Mucosa of rectum (tissue), 2 donors: ENCODE measurements around the gene EEFSEC.

Experiments used
- H3K27ac ChIP-seq, 2 donors: one replicate each; pipeline ENCODE4 v1.7.0; 2013; ENCODE audit warnings: inconsistent platforms in 2 of 2, low read depth in 2 of 2, low read length in 2 of 2
- H3K27me3 ChIP-seq, 2 donors: one replicate each; pipeline ENCODE4 v1.7.0; 2013; ENCODE audit warnings: low read length in 2 of 2; ENCODE audit not compliant: control insufficient read depth in 2 of 2, insufficient read depth in 2 of 2
- H3K36me3 ChIP-seq, 2 donors: one replicate each; pipeline ENCODE4 v1.7.0; 2013; ENCODE audit warnings: low read length in 2 of 2; ENCODE audit not compliant: control insufficient read depth in 2 of 2, insufficient read depth in 2 of 2
- H3K4me1 ChIP-seq, 2 donors: one replicate each; pipeline ENCODE4 v1.7.0; 2013; ENCODE audit warnings: low read length in 2 of 2, mild to moderate bottlenecking in 1 of 2; ENCODE audit not compliant: control insufficient read depth in 2 of 2, insufficient read depth in 2 of 2
- H3K4me3 ChIP-seq, 2 donors: one replicate each; pipeline ENCODE4 v1.7.0; 2013; ENCODE audit warnings: low read length in 2 of 2
- H3K9ac ChIP-seq, 2 donors: one replicate each; pipeline ENCODE4 v1.7.0; 2013; ENCODE audit warnings: low read length in 2 of 2, low read depth in 1 of 2, mild to moderate bottlenecking in 1 of 2
- H3K9me3 ChIP-seq, 2 donors: one replicate each; pipeline ENCODE4 v1.7.0; 2013; ENCODE audit warnings: low read length in 2 of 2; ENCODE audit not compliant: control insufficient read depth in 2 of 2
- donor health status: healthy.
- donor health status: Normal muscosa, but diverticular disease.

The EEFSEC gene

GRCh38 chr3:128374746-128375445, 221.6 kb downstream of the EEFSEC start:
- Histone ChIP-seq H3K4me3 (no peak overlapping the region), H3K9me3 (no peaks in the 10 kb centered on the region), H3K27ac (no peak overlapping the region), H3K4me1 (no peaks in the 10 kb centered on the region), H3K27me3 (no peaks in the 10 kb centered on the region), H3K36me3 (no peaks in the 10 kb centered on the region), H3K9ac (no peak overlapping the region)

GRCh38 chr3:128376516-128376915, 223.2 kb downstream of the EEFSEC start:
- Histone ChIP-seq H3K4me3 (no peak overlapping the region), H3K9me3 (no peaks in the 10 kb centered on the region), H3K27me3 (no peaks in the 10 kb centered on the region), H3K9ac (no peak overlapping the region), H3K36me3 (no peaks in the 10 kb centered on the region), H3K4me1 (peaks cover 0 to 2% of the 10 kb centered on the region in 2 donors), H3K27ac (no peak overlapping the region)

DNA sequence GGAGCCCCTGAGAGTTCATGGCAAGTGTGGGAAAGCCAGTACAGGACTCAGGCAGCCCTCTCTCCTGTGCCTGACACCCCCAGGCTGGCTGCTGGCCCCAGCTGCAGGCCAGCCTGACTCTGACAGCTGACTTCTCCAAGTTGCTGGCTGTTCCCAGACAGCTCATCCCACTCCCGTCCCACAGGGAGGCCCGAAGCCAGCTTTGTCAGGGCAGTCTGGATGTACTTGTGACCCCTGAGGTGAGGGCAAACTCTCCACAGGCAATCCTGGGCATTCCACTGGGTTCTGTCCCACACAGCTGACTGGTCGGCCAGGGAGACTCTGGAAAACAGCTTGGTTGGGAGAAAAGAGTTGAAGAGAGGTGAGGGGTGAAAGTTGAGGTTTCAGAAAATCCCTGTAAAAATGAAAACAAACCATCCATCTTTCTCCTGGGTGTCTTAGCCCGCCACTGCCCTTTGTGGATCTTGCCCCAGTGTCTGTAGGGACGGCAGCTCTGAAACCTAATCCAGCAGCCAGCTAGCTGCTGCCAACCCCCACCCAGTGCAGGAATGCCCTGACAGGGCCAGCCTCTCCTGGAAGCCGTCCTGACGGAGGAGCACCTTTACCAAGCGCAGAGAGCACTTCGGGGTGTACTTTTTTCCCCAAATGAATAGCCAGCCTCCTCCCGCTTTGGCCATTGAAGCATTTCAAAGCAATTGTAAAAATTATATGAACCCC, 225.5 kb downstream of the EEFSEC start:
- no peaks in the 10 kb centered on the region for H3K9me3 ChIP-seq
- H3K4me3 ChIP-seq, result no peak overlapping the region
- no peak overlapping the region for H3K9ac ChIP-seq
- H3K27ac ChIP-seq, result no peak overlapping the region
- H3K27me3 ChIP-seq, result no peaks in the 10 kb centered on the region
- no peaks in the 10 kb centered on the region for H3K36me3 ChIP-seq
- H3K4me1 ChIP-seq, result peaks cover 16 to 25% of the 10 kb centered on the region in 2 donors

- H3K27ac ChIP-seq, result no peak overlapping the region
- H3K4me1 ChIP-seq, result peaks cover 19 to 29% of the 10 kb centered on the region in 2 donors
- H3K27me3 ChIP-seq, result no peaks in the 10 kb centered on the region
- H3K9me3 ChIP-seq, result no peaks in the 10 kb centered on the region
- no peaks in the 10 kb centered on the region for H3K36me3 ChIP-seq
- no peak overlapping the region for H3K4me3 ChIP-seq
- no peak overlapping the region for H3K9ac ChIP-seq
Observed at GRCh38 chr3:128379367-128380160, 226.3 kb downstream of the EEFSEC start.

GRCh38 chr3:128380295-128380694, 227.0 kb downstream of the EEFSEC start:
- Histone ChIP-seq H3K27ac (no peak overlapping the region), H3K4me3 (no peak overlapping the region)

GRCh38 chr3:128380719-128381118, 227.4 kb downstream of the EEFSEC start:
- Histone ChIP-seq H3K4me1 (peaks cover 22 to 39% of the 10 kb centered on the region in 2 donors), H3K9me3 (no peaks in the 10 kb centered on the region), H3K36me3 (no peaks in the 10 kb centered on the region), H3K9ac (no peak overlapping the region), H3K4me3 (no peak overlapping the region), H3K27ac (no peak overlapping the region), H3K27me3 (no peaks in the 10 kb centered on the region)

More at GRCh38 chr3:128380295-128380694, 227.0 kb downstream of the EEFSEC start:
- Histone ChIP-seq H3K9me3 (no peaks in the 10 kb centered on the region), H3K27me3 (no peaks in the 10 kb centered on the region), H3K9ac (no peak overlapping the region), H3K4me1 (peaks cover 19 to 37% of the 10 kb centered on the region in 2 donors), H3K36me3 (no peaks in the 10 kb centered on the region)

GRCh38 chr3:128381609-128382008, 228.3 kb downstream of the EEFSEC start:
- Histone ChIP-seq H3K36me3 (no peaks in the 10 kb centered on the region), H3K27ac (peak overlapping the region in 1 of 2 donors; percentile 43), H3K4me1 (peaks cover 22 to 43% of the 10 kb centered on the region in 2 donors), H3K9me3 (no peaks in the 10 kb centered on the region), H3K4me3 (no peak overlapping the region), H3K9ac (no peak overlapping the region), H3K27me3 (no peaks in the 10 kb centered on the region)

DNA sequence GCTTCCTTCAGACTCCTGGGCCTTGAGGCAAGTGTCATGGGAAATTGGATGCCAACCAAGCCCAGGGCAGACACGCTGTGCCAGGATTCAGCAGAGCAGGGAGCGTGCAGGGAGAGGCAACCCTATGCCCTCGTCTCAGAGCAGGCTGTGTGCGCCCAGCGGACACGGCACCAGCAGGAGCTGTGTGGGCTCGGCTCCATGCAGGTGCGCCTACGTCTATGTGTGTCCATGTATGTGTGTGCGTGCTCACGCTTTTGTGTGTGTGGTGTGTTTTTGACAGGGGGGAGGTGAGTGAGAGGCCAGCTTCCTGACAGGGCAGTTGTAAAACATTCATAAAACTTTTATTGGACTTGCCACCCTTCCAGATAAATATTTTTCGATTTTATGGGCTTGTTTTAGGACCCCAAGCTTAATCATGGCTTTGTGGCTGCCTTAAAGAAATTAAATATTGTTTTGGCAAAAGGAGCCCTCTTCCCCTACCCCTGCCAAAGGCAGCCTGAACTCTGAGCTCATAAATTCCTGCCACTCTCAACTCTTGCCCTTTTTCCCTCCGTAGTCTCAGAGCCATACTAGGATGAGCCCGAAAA, 229.0 kb downstream of the EEFSEC start:
- H3K4me3 ChIP-seq, result no peak overlapping the region
- peak overlapping the region; percentile 43 to 53 for H3K27ac ChIP-seq
- no peaks in the 10 kb centered on the region for H3K36me3 ChIP-seq
- H3K9me3 ChIP-seq, result no peaks in the 10 kb centered on the region
- peak overlapping the region in 1 of 2 donors; percentile 52 for H3K9ac ChIP-seq
- no peaks in the 10 kb centered on the region for H3K27me3 ChIP-seq
- H3K4me1 ChIP-seq, result peaks cover 22 to 43% of the 10 kb centered on the region in 2 donors

DNA sequence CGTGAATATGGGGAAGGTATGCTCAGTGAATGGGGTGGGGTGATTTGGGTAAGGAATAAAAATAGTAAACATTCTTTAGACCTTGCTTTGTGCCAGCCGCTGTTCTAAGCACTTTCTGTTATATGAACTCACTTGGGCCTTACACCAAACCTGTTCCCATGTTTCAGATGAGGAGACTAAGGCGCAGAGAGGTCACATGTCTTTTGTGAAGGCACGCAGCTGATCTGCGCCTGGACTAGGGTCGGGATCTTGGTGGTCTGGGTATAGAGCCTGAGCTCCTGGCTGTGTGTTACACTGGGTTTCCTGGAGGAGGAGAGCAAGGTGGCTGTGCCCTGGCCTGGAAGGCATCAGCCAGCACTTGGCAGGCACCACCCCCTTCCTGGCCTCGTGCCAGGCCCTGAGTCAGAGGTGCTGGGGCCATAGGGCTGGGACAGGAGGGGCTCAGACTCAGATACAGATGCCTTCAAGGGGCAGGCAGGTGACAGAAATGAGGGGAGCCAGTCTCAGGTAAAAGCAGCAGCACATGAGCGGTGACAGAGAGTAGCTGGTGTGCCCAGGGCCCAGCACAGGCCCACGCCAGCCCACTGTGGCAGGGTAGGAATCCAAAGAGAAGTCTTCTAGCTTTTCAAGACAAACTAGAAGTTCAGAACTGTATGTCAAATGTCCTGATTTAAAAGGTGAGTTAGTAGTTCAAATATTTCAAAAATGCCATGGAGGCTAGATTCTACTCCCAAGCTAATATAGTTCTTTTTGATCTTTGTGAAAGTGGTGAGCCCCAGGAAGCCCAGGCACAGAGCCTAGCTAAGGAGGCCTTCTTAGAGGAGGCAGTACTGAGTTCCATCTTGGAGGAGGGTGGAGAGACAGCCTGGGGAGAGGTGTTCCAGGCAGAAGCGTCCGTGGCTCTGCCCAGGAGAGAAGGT, 230.3 kb downstream of the EEFSEC start:
- Histone ChIP-seq H3K27ac (peak overlapping the region; percentile 43 to 53), H3K4me3 (peak overlapping the region; percentile 11 to 22), H3K36me3 (no peaks in the 10 kb centered on the region), H3K27me3 (no peaks in the 10 kb centered on the region), H3K9ac (peak overlapping the region in 1 of 2 donors; percentile 52), H3K4me1 (peaks cover 22 to 43% of the 10 kb centered on the region in 2 donors), H3K9me3 (no peaks in the 10 kb centered on the region)
